NT2/D1 (cell line): ENCODE data around the gene PEPD.

Source experiments
- YY1 ChIP-seq: IDR thresholded peaks from 2 replicates; pipeline ENCODE4 v1.6.1; 2011; ENCODE audit not compliant: insufficient read length, insufficient read depth
- ZNF274 ChIP-seq: IDR thresholded peaks from 2 replicates; pipeline ENCODE4 v1.6.1; 2011; ENCODE audit warnings: mild to moderate bottlenecking, low read depth, low read length

- TF ChIP-seq YY1 (no peak), ZNF274 (no peak)
These were observed 11.0 kb downstream of the PEPD start for GRCh38 chr19:33510462-33511194.
